Keratinocyte (primary cell): Measurements from ENCODE around the gene CNPPD1. TPM values are rescaled to one million over a fixed set of nuclear protein-coding genes. Genes with fewer than 3 reads are reported as not detected.

Experiments used
- DNase-seq: peaks from one replicate; pipeline ENCODE4 v3.0.0-alpha.2; 2011; ENCODE audit warnings: low read depth, missing footprints, low spot score
- FAIRE-seq: peaks from 2 replicates; lab custom pipeline; 2011; peaks lifted over from hg19 to GRCh38; lab: Jason Lieb, UNC
- H2AFZ ChIP-seq: 2 replicates; pipeline ENCODE4 v1.6.0; 2012; ENCODE audit warnings: low read length, control low read depth, inconsistent platforms; ENCODE audit not compliant: control insufficient read depth
- H3K27ac ChIP-seq: 2 replicates; pipeline ENCODE4 v1.5.1; 2011; ENCODE audit warnings: low read length; ENCODE audit not compliant: control insufficient read depth, insufficient read depth
- H3K27me3 ChIP-seq: 3 replicates; pipeline ENCODE4 v1.6.0; 2011; ENCODE audit warnings: low read length; ENCODE audit not compliant: control insufficient read depth, insufficient read depth; ENCODE audit errors: extremely low read depth
- H3K36me3 ChIP-seq, 2 experiments: 2 replicates in 1 of 2; 3 replicates in 1 of 2; pipeline ENCODE4 v1.5.1; 2011; ENCODE audit warnings: low read length in 2 of 2, mild to moderate bottlenecking in 1 of 2; ENCODE audit not compliant: control insufficient read depth in 2 of 2, insufficient read depth in 2 of 2; ENCODE audit errors: extremely low read depth in 1 of 2
- H3K4me1 ChIP-seq: 3 replicates; pipeline ENCODE4 v1.5.1; 2011; ENCODE audit warnings: low read length; ENCODE audit not compliant: control insufficient read depth, insufficient read depth; ENCODE audit errors: extremely low read depth
- H3K4me2 ChIP-seq: 3 replicates; pipeline ENCODE4 v1.6.0; 2011; ENCODE audit warnings: low read depth, low read length; ENCODE audit not compliant: control insufficient read depth, insufficient read depth; ENCODE audit errors: extremely low read depth
- H3K4me3 ChIP-seq, 3 experiments: fragments of 200-600 bp in 1 of 3; sonication (generic) in 1 of 3; 2 replicates in 2 of 3; 3 replicates in 1 of 3; pipeline ENCODE4 v1.5.1; 2011 to 2016; ENCODE audit warnings: low read length in 3 of 3, mild to moderate bottlenecking in 3 of 3, control low read depth in 2 of 3, inconsistent platforms in 1 of 3, low read depth in 1 of 3, mixed read lengths in 1 of 3, mixed run types in 1 of 3, moderate library complexity in 1 of 3; ENCODE audit not compliant: control insufficient read depth in 2 of 3, insufficient read depth in 2 of 3; ENCODE audit errors: extremely low read depth in 1 of 3
- H3K79me2 ChIP-seq: 2 replicates; pipeline ENCODE4 v1.6.0; 2012; ENCODE audit warnings: low read length; ENCODE audit not compliant: control insufficient read depth, insufficient read depth
- H3K9ac ChIP-seq: 3 replicates; pipeline ENCODE4 v1.6.0; 2011; ENCODE audit warnings: low read length; ENCODE audit not compliant: control insufficient read depth, insufficient read depth; ENCODE audit errors: extremely low read depth
- H3K9me1 ChIP-seq: 3 replicates; pipeline ENCODE4 v1.6.0; 2011; ENCODE audit warnings: low read length; ENCODE audit not compliant: control insufficient read depth, insufficient read depth; ENCODE audit errors: extremely low read depth
- H3K9me3 ChIP-seq: 2 replicates; pipeline ENCODE4 v1.5.1; 2012; ENCODE audit warnings: low read depth, low read length; ENCODE audit not compliant: control insufficient read depth
- H4K20me1 ChIP-seq: 3 replicates; pipeline ENCODE4 v1.6.0; 2011; ENCODE audit warnings: low read length; ENCODE audit not compliant: control insufficient read depth, insufficient read depth; ENCODE audit errors: extremely low read depth
- EZH2 ChIP-seq: IDR thresholded peaks from one replicate; pipeline ENCODE4 v1.6.1; 2012; ENCODE audit warnings: inconsistent platforms, mild to moderate bottlenecking, low read length, moderate library complexity
- dilution Hi-C: fragments of 300-500 bp; cut with MboI; formaldehyde crosslinking; loops from one replicate; pipeline ENCODE4 v1.7.0; 2020; ENCODE audit warnings: low sequenced_read_pairs; ENCODE audit not compliant: extremely low pct_ligation_motif_present
- polyA plus RNA-seq, 5 experiments: library from polyadenylated mRNA; depleted of rRNA in 3 of 5; stranded (reverse) in 3 of 5; stranded (forward) in 1 of 5; unstranded in 1 of 5; fragments of >200 nt; gene quantifications; 1 replicate in 1 of 5; 2 replicates in 3 of 5; 3 replicates in 1 of 5; pipeline versions ENCODE4 v1.2.1 to v1.2.3, GENCODE V29; 2011 to 2012; ENCODE audit warnings: missing spikeins in 2 of 5, low read depth in 1 of 5, low replicate concordance in 1 of 5
- TF ChIP-seq, protein P1 (sequence below), 3 experiments: IDR thresholded peaks in 1 of 3; conservative IDR thresholded peaks in 1 of 3; optimal IDR thresholded peaks in 1 of 3; 2 replicates in 2 of 3; 3 replicates in 1 of 3; pipeline versions ENCODE3 to v1.5.1; 2011; ENCODE audit warnings: low read length in 3 of 3, mild to moderate bottlenecking in 3 of 3, moderate library complexity in 2 of 3, control low read depth in 1 of 3, inconsistent platforms in 1 of 3; ENCODE audit not compliant: insufficient read depth in 2 of 3; ENCODE audit errors: extremely low read depth in 1 of 3

Gene CNPPD1
- polyA plus RNA-seq, 1 donor (not counting 4 experiments of a cell fraction or from before 2014, with no cell fraction given): 26.1 TPM

DNA sequence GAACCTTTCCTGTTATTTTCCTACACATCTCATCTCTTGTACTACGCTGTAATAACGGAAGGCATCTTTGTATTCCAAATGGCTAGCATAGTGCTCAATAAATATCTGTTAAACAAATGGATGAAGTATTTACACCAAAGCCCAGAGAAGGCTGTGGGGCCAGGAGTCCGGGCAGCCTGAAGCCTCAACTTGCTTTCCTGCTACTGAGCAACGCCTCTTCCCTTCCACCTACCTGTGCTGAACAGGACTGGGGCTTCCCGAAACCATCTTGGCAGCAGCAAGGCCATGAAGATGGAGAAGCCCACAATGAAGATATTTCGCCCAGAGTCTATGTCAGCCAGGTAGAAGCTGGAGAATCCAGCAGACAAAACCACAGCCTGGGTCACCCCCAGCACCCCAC is 13.6 kb downstream of the CNPPD1 start:
- DNase-seq: no peak
- Histone ChIP-seq H3K9ac (no peak overlapping the region), H3K27me3 (no peaks in the 10 kb centered on the region), H2AFZ (no peak overlapping the region), H3K9me3 (no peaks in the 10 kb centered on the region), H3K36me3 (peaks cover 0 to 3% of the 10 kb centered on the region in 2 experiments), H3K79me2 (no peaks in the 10 kb centered on the region), H3K4me3 (no peak overlapping the region), H3K9me1 (no peaks in the 10 kb centered on the region), H3K4me1 (peaks cover 8% of the 10 kb centered on the region), H4K20me1 (no peaks in the 10 kb centered on the region), H3K27ac (no peak overlapping the region), H3K4me2 (no peak overlapping the region)
- no peak for TF ChIP-seq EZH2
- TF ChIP-seq, protein P1, sequence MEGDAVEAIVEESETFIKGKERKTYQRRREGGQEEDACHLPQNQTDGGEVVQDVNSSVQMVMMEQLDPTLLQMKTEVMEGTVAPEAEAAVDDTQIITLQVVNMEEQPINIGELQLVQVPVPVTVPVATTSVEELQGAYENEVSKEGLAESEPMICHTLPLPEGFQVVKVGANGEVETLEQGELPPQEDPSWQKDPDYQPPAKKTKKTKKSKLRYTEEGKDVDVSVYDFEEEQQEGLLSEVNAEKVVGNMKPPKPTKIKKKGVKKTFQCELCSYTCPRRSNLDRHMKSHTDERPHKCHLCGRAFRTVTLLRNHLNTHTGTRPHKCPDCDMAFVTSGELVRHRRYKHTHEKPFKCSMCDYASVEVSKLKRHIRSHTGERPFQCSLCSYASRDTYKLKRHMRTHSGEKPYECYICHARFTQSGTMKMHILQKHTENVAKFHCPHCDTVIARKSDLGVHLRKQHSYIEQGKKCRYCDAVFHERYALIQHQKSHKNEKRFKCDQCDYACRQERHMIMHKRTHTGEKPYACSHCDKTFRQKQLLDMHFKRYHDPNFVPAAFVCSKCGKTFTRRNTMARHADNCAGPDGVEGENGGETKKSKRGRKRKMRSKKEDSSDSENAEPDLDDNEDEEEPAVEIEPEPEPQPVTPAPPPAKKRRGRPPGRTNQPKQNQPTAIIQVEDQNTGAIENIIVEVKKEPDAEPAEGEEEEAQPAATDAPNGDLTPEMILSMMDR (optimal IDR thresholded peaks at IDR 0.05 in 1 of 3, IDR thresholded peaks at IDR 0.05 in 1 of 3, conservative IDR thresholded peaks at IDR 0.05 in 1 of 3; ENCODE audit: extremely low read depth in 1 of 3, insufficient read depth in 2 of 3, low read length in 3 of 3): no peak
- dilution Hi-C loops: no loop called here
- FAIRE-seq: no peak

DNA sequence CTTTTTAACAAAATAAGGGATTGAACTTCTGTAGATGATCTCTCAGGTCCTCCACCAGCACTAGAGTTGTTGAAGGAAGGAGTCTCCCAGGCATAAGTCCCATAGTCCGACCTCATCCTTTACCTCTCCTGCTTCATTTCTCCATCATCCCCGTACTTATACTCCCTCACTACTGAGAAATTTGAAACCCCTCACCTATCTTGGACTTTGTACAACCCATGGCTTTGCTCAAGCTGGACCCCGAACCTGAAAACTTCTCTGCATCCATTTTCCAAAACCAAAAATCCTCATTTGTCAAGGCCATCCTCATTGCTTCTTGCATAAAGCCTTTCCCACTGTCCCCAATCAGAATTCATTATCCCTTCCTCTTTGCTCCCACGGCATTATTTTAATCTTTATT is 15.6 kb downstream of the CNPPD1 start:
- H3K9me3 ChIP-seq: no peaks in the 10 kb centered on the region
- no peaks in the 10 kb centered on the region for H3K79me2 ChIP-seq
- no peak for DNase-seq
- H3K36me3 ChIP-seq: peaks cover 3 to 4% of the 10 kb centered on the region in 2 experiments
- TF ChIP-seq, protein P1 (optimal IDR thresholded peaks at IDR 0.05 in 1 of 3, IDR thresholded peaks at IDR 0.05 in 1 of 3, conservative IDR thresholded peaks at IDR 0.05 in 1 of 3; ENCODE audit: extremely low read depth in 1 of 3, insufficient read depth in 2 of 3, low read length in 3 of 3): no peak
- no peak for TF ChIP-seq EZH2
- dilution Hi-C loops: no loop called here
- H4K20me1 ChIP-seq: no peaks in the 10 kb centered on the region
- H3K9ac ChIP-seq: peak overlapping the region; percentile 82
- no peaks in the 10 kb centered on the region for H3K27me3 ChIP-seq
- peaks cover 8% of the 10 kb centered on the region for H3K4me1 ChIP-seq
- peak overlapping the region; percentile 95 for H3K4me2 ChIP-seq
- H3K9me1 ChIP-seq: no peaks in the 10 kb centered on the region
- no peak overlapping the region for H3K27ac ChIP-seq
- peak overlapping the region; percentile 56 to 75 (median 74) for H3K4me3 ChIP-seq
- FAIRE-seq: no peak
- peak overlapping the region; percentile 46 for H2AFZ ChIP-seq
